ENCODE results near the gene RABGEF1. TPM values are rescaled to one million over a fixed set of nuclear protein-coding genes. Genes with fewer than 3 reads are reported as not detected.

Gene RABGEF1
- total RNA-seq, 1 experiment from 2014 or later, result 35.2 TPM

- Histone ChIP-seq H3K27ac (no peak overlapping the region), H3K27me3 (ENCODE audit: insufficient read depth, low read depth) (no peaks in the 10 kb centered on the region), H3K9me3 (ENCODE audit: insufficient read depth, low read depth) (no peaks in the 10 kb centered on the region), H3K4me2 (no peak overlapping the region), H2AFZ (no peak overlapping the region), H3K36me3 (ENCODE audit: low read depth) (no peaks in the 10 kb centered on the region), H3K4me3 (no peak overlapping the region), H4K20me1 (ENCODE audit: insufficient read depth) (no peaks in the 10 kb centered on the region), H3K9me2 (ENCODE audit: insufficient read depth) (no peaks in the 10 kb centered on the region), H3K79me2 (ENCODE audit: low read depth) (no peaks in the 10 kb centered on the region), H3F3A (ENCODE audit: insufficient read depth, low read depth) (no peaks in the 10 kb centered on the region), H3K4me1 (replicated peaks; ENCODE audit: insufficient read depth) (no peaks in the 10 kb centered on the region)
- ChIA-PET CTCF (no interaction called here), POLR2A (ENCODE audit: unreplicated experiment) (no interaction called here)
- TF ChIP-seq CTCF (conservative IDR thresholded peaks at IDR 0.05) (no peak), EZH2 (IDR thresholded peaks at IDR 0.05; ENCODE audit: low read depth) (no peak)
- no TSS peak for BruUV-seq (replicated peaks)
- intact Hi-C loops (cut with micrococcal nuclease; ENCODE audit: unreplicated experiment), result no loop called here
- DNase-seq, result no peak
Measured at GRCh38 chr7:66860767-66861166, 120.2 kb downstream of the RABGEF1 start.

Other genes with a start within 250 kb of the RABGEF1 start
- gene KCTD7, start 111.9 kb upstream of the RABGEF1 start, total RNA-seq (2021), result 7.1 and 9.8 TPM in 2 replicates
- 83.6 and 84.3 TPM in 2 replicates for gene TMEM248, start 180.5 kb downstream of the RABGEF1 start, total RNA-seq (2021)

All from PC-9 (cell line).